ENCODE measurements around the gene UBE2D1.
A peak's percentile ranks its signal among the peaks of the same experiment; 100 is the strongest.
"Not testable (repeated sequence)": the region's sequence is repeated elsewhere in the genome, so short reads cannot be mapped to it uniquely, and the experiment has no call there.

UBE2D1 gene

DNA sequence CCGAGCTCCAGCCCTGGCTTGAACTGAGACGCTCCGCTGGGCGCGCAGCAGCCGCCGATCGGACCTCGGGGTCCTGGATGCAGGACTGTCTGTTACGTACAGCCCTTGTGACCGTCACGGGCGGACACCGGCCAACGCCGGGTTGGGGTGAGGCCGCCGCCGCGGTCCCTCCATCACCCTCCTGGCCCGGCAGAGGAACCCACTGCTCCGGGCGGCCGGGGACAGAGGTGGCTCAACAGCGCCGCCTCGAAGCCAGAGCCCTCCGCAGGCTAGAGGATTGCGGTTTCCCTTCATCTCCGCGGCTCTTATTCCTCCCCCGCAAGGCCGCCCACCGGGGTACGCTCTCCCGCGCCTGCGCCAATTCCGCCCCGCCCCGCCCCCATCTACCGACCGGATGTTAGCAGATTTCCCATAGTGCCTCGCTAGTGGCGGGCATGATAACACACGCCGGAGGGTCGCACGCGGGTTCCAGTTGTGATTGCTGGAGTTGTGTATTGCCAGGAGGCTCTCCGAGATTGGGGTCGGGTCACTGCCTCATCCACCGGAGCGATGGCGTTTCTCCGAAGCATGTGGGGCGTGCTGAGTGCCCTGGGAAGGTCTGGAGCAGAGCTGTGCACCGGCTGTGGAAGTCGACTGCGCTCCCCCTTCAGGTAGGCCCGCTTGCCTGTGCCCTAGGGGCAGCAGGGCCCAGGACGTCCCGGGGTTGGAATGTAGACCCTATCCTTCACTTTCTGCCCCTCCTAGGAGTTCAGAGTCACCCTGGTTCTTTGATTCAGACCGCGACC, 50.4 kb downstream of the UBE2D1 start, which contains the start of gene TFAM:
TSS of gene TFAM (plus strand) at position 412 of the 785 bp plus-strand sequence. CDS start at position 550, 138 bp downstream.
- DNase-seq = peak; percentile 95 to 97

DNA sequence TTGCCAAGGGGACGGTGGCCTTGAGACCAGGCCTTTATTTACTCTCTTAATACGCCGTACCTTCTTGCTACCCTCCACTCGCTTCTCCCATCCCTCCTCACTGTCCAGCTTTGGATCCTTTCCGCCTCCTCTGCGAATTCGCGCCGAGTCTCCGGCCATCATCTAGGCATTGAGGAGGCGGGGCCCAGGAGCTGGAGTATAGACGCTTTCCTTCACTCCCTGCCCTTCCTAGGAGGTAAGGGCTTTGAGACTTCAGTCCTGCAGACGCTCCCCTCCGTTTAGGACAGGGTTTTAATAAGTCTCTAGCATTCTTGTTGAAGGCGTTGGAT, 50.9 kb downstream of the UBE2D1 start:
- peak in 1 of 2 experiments; percentile 9 for DNase-seq

DNA sequence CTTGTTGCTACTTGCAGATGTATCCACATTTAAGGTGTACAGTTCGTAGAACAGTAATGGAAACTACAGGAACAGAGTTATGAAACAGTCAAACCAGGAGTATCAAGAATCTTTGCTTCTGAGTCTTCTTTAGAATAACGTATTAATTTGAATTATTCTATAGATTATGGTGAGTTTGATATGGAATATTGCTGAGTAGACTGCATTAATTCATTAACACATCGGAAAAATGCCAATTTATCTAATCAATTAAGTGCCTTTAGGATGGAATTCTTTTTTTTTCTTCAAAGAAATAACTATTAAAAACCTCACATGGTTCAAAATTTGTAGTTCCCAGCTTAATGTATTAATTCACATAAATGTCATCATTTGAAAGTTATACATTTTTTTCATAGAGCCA, 54.2 kb downstream of the UBE2D1 start:
- DNase-seq = no peak

DNA sequence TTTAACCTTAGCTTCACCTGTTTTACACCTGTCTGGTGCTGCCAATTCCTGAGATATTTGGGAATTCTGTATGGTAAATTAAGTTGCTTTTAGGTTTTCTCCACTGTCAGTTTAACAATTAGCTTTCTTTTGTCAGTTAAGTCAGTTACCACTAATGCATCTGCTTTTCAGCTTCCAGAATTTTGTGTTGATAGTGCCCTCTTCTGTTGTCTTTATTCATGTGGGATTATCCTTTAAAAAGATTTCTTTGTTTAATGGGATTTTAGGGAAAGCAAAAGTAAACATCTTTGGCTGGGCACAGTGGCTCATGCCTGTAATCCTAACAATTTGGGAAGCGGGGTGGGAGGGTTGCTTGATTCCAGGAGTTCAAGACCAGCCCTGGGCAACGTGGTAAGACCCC, 58.5 kb downstream of the UBE2D1 start:
- DNase-seq = no peak

DNA sequence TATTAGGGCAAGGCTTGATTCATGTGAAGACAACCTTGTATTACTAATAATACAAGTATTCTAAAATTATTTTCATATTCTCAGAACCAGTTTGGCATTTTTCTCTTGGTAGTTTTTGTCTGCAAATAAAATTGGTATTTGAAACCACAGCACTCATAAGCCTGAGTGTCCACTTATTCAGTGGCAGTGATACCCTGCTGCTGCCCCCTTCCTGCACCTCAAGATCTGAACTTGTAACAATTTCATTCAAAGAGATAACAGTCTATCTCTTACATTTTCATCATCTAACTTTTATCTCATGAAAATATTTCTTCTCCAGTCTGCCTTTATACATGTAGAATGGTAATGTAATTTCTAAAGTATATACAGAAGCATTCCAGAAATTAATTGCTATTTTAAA, 59.7 kb downstream of the UBE2D1 start:
- DNase-seq = no peak

DNA sequence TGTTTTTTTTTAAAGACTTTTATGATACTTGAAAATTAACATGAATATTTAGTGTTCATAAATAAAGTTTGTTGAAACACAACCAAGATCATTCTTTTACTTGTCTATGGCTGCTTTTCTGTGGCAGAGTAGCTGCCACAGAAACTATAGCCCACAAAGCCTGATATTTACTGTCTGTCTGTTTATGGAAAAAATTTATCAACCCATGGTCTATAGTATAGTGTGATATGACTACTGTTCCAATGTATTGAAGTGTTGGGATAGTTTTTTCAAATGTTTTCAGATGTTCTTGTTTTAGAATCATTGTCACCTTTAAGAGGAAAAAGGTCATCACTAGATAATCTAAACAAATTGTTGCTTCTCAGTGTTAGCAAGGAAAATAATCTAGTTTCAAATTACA, 61.3 kb downstream of the UBE2D1 start:
- DNase-seq = no peak

DNA sequence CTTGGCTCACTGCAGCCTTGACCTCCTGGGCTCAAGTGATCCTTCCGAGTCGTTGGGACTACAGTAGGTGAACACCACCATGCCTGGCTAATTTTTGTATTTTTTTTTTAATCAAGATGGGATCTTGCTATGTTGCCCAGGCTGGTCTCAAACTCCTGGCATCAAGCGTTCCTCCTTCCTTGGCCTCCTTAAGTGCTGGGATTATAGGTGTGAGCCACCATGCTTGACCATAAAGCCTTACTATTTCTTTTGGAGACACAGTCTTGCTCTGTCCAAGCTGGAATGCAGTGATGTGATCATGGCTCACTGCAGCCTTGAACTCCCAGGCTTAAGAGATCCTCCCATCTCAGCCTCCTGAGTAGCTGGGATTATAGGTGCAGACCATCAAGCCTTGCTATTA, 63.0 kb downstream of the UBE2D1 start:
- no peak for DNase-seq

DNA sequence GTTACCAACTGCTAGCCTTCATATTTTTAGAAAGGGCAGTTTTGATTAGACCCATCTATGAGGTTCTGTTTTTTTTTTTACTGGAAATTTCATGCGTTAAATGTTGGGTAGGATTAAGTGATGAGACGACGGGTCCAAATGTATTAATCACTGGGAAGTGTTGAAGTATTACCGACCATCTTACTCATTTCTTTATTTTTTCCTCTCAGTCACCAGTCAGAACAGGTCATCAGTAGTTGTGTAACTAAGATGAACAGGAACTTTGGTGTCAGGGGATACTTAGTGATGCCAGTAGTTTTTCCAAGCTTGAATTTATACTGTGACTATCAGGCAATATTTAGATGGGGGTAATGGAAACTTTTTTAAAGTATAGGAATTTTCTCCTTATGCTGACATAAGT, 64.6 kb downstream of the UBE2D1 start:
- no peak for DNase-seq

DNA sequence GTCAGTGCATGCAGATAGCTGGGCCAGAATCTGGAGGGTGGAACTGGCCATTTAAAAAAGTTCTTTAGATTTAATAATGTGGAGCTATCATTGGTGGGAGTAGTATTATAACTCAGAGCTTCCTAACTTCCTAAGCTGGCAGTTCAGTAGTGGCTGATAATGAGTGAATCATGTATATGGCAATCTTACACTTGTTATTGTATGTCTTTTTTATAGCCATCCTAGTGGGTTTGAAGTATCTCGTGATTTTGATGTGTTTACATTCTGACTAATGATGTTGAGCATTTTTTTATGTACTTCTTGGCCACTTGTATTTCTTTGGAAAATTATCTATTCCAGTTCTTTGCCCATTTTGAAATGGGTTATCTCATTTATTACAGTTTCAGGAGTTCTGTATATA, 65.8 kb downstream of the UBE2D1 start:
- no peak for DNase-seq

DNA sequence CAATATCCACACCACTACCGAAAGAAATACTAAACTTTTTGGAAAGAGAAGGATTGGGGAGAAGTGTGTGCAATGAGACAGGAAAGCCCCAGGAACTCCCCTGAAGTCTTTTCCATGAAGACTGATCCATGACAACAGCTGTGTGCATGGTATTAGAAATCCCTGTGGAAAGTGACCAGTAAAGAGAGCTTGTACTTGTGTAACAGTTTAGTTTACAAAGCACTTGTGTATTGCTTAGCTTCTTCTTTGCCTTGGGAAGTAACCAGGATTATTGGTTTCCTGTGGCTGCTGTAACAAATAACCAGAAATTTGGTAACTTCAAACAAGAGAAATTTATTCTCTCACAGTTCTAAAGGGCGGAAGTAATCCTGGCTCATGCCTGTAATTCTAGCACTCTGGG, 69.2 kb downstream of the UBE2D1 start:
- no peak for DNase-seq

DNA sequence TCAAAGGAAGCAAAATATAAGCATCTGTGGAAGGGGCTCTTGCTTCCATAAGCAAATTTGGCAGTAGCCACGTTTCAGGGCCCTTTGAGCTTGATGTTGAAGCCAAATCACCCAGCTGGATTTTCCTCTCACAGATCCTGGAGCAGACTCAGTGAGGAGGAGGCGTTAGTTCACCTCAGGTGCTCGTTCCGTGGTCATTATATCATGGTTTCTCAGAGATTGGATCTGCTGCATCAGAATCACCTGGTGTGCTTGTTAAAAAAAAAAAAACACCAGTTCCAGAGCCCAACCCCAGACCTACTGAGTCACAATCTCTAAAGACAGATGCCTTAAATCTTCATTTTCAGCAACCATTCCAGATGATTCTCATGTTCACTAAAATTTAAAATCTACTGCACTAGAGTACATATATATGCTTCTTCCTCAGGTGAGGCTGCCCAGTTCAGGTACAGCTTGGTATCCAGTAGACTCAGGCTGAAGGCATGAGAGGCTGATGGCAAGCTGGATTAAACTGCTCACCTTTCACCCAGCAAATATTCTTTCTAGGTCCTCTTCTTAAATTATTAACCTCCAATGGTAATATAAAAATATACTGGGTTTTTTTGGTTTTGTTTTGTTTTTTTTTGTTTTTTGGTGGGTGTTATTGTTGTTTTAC, 75.3 kb downstream of the UBE2D1 start:
- DNase-seq = no peak

DNA sequence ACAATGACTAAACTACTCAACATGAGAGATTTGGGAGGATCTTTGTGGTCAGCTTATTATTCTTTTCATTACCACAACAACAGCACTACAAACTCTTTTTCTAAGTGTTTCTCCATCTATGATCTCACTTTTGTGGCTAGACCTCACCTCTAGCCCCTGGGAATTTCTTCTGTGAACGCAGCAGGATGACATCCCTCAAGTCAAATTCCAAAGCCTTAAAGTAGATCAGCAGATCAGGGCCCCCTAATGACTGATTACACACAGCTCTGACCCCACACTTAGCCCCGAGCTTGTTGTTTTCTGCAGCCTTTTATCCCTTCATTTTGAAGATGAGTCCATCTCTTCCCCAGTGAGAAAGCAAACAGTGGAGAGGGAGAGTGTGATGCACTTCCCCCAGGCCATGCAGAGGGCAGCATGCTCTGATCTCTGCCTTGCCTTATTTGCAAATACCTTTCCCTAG, 77.7 kb downstream of the UBE2D1 start:
- no peak for DNase-seq

DNA sequence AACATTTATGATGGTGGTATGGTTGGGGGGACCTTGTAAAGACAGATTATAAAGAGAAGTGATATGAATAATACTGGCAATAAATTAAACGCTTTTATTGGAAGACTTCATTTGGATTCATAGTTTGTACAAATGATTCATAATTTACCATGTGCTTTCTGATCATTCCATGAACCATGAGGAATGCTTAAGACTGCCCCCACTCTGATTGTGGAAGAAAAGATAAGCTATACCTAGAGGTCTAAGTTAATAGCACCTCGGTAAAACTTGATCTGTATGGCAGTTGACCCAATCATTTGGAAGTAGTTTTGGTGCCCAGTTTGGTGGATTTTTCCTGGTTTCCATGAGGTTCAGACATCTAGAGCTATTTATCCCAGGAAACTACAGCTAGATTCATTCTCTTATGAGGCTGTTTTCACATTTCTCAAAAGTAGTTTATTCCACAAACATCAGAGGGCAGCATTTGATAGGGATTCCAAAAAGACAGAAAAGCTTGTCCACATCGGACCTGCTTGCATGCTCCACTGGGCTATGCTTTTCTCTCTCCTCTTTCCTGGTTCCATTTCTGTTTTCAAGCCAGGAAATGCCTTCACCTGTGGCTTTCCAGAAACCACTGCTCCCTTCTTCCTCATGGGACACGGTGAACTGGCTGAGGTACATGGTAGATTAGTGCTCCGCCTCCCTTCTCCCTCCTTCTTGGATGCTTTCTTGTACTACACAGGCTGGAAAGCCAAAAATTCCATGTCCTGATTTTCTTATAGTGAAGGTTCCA, 79.7 kb downstream of the UBE2D1 start:
- no peak for DNase-seq

DNA sequence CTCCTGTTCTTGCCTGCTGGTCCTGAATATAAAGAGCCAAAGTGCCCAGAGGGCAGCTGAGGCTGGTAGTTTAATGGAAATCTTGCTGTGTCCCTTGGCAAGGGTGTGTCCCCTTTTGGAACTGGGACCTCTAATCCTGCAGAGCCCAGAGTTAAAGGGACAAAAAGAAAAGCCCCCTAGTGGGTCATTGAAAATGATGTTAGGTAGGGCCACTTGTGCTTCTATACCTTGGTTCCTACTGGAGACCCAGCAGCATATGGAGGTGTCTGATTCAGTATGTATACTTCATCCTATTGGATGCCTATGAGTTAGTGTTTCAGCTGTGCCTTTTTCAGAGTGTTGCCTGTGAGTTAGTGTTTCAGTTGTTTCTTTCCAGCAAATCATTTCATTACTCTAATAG, 81.0 kb downstream of the UBE2D1 start:
- DNase-seq = no peak

DNA sequence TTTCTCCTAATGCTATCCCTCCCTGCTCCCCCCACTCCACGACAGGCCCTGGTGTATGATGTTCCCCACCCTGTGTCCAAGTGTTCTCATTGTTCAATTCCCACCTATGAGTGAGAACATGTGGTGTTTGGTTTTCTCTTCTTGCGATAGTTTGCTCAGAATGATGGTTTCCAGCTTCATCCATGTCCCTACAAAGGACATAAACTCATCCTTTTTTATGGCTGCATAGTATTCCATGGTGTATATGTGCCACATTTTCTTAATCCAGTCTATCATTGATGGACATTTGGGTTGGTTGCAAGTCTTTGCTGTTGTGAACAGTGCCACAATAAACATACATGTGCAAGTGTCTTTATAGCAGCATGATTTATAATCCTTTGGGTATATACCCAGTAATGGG, 83.1 kb downstream of the UBE2D1 start:
- DNase-seq = not testable (repeated sequence)
